HG02981 (cell line): ENCODE results near the gene PRKCE.

Experiments used
- ATAC-seq: cut with Tn5 transposase; IDR thresholded peaks from one replicate; pipeline ENCODE4 v1.9.1; 2021; ENCODE audit warnings: mild to moderate bottlenecking, moderate library complexity; ENCODE audit not compliant: unreplicated experiment

PRKCE gene

DNA sequence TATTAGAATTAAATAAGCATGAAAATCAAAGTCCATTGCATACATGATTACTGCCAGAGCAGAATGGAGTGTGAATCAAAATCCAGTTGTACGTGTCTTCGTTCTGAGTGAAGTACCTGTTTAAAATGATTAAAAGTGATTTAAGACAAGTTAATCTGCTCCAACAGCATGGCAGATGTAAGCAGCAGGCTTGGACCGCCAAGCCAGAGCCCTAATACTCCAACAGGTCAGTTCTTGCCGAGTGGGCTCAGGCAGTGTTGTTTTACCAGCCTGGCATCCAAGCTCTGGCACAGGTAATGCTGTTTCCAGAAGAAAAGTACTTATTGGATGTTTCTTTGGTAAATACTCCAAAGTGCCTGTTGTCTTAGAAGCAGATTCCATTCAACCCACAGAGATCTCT, 474.3 kb downstream of the PRKCE start:
- ATAC-seq: no peak

DNA sequence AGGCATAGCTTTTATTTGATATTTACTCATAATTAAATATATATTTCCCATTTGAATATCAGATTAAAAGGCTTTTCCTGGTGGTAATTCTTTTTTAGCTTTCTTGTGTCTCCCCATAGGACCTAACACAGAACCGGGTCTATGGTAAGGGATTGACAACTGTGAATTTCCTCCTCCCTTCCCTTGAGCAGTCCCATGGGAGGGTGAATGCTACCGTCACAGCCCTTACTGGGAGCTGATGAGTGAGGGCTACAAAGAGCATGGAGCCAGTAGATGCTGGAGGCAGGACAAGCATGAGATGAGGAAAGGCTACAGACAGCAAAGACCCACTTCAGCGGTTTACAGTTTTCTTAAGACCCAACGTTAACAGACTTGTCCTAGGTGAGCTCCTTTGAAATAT, 475.1 kb downstream of the PRKCE start:
- ATAC-seq: no peak

GRCh38 chr2:46127176-46127575, 475.7 kb downstream of the PRKCE start:
- ATAC-seq: no peak

DNA sequence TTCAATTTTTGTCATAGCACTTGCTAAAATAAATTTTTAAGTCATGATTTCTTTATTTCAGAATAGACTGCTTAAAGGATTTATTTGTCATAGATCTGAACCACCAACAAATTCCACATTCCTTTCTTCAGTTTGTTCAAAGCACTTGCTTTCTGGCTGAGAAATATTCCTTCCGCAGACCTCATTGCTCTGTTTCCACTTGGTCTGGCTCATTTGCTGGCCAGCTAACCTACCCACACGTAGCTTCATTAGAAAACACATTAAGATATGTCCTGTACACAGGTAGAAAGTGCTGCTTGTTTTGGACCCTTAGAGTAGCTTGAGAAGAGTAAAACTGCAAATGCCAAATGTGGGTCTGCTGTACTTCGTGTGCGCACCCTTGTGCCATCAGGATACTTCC, 479.0 kb downstream of the PRKCE start:
- ATAC-seq: no peak

GRCh38 chr2:46132996-46133395, 481.5 kb downstream of the PRKCE start:
- ATAC-seq: no peak

GRCh38 chr2:46134531-46135227, 483.2 kb downstream of the PRKCE start:
- ATAC-seq: no peak

GRCh38 chr2:46135228-46135855, 483.9 kb downstream of the PRKCE start:
- no peak for ATAC-seq

GRCh38 chr2:46135958-46136357, 484.5 kb downstream of the PRKCE start:
- no peak for ATAC-seq

DNA sequence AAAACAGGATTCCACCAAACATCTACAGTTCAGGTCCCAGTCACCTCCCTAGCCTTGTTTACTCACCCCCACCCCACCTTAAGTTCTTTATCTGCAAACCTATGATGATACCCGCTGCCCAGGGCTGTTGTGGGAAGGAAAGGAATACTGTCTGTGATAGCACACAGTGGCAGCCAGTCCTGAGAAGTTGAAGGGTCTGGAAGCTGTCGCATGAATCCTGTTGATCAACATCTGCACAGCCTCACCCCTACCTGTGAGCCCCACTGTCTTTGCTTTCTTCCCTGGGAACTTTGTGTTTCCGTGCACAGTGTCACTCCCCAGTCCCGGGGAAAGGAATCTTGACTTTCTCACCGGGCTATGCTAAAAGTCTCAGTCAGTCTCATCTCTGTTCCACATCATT, 485.0 kb downstream of the PRKCE start:
- no peak for ATAC-seq

DNA sequence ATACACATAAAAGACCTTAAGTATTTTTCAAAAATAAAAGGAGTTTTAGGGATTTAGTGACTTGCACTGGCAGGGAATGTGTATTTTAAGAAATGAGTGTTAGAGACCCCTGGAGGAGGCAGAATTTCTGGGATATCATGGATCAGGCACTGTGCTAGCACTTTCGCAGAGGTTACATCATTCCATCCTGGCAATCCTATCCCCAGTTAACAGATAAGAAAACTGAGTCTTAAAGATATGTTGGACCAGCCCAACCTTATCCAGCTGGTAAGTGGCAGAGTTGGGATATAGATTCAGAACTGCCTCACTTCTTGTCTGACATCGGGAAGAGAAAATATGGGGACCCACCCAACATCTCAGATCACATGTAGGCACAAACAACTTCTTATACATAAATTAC, 485.5 kb downstream of the PRKCE start:
- ATAC-seq: no peak

- no peak for ATAC-seq
Observed at GRCh38 chr2:46142546-46143428, 491.3 kb downstream of the PRKCE start.

DNA sequence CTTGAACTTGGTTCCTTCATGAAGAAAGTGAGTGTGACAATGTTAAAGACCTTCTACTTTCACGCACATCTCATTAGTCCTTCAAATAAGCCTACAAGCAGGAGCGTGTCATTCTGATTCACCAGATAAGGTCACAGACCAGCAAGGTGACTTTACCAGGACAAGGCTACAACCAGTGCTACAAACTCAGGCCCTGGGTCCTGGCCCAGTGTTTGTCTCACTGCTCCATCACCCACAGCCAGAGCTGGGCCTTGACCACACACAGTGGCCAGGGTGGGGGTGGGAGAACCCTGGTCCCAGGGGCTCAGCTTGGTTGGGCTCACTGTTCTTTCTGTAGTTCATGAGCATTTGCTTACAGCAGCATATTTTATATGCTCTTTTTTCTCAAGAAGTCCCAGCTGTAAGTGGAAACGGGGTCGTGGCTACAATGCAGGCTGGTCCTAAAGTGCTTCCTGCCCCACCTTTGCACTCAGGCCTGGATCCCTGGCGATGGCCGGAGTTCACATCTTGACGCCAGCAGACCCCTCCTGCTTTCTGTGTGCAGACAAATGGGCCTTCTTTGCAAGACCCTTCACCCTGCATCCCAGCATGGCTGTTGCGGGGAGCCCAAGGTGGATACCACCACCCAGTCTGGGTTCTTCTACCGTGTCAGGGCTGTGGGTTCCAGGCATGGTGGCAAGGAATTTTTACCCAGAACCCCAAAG, 492.1 kb downstream of the PRKCE start:
- ATAC-seq: no peak

GRCh38 chr2:46144133-46144800, 492.8 kb downstream of the PRKCE start:
- ATAC-seq: no peak

DNA sequence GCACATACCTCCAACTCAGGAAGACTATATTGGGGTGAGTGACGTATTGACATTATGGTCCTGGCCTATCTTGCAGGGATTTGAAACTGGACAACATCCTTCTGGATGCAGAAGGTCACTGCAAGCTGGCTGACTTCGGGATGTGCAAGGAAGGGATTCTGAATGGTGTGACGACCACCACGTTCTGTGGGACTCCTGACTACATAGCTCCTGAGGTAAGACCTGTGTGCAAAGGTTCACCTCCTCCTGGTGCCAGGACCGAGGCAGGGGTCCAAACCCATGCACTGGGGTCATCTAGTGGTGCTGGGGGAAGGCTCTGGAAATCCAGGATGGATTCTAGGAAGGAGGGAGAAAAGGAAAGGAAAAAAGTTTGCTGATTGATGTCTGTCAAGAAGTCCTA, 493.5 kb downstream of the PRKCE start:
- ATAC-seq: no peak

DNA sequence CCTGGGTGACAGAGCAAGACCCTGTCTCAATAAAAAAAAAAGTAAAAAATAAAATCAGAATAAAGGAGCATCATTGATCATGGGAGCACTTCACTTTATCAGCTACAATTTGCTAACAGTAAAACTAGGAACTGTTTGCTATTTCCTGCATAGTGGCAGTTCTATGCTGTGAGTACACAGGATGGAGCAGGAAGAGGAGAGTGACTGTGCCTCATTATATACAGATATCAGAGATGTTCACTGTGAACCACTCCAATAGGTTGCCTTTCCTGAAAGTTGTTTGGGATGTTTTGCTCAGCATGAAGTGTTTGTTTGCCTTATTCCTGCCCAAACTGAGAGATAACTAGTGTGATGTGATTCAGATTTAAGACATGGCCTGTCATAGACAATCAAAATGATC, 494.4 kb downstream of the PRKCE start:
- ATAC-seq: no peak

DNA sequence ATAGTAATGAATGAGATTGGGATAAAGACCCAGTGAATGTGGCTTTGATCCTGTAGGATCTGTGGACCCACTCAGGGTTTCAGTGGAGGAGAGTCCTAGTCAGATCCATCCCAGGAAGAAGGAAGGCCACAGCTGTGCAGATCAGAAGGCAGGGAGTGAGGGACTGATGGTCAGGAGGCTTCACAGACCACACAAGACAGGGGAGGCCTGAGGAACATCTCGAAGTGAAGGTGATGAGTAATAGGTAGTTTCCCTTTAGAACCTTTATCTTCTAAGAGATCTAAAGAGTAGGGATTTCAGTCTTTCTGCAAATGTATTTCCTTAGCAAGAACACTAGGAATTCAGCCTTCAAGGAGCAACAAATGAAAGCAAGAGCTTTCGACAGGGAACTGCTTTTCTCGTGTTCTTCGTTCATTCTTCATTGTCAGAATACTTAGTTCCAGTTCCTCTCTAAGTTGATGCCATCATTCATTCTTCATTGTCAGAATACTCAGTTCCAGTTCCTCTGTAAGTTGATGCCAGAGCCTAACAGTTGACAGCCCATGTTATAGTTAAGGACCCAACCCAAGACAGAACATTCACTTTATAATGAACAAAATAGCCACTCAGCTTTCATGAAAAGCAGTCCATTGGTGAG, 495.5 kb downstream of the PRKCE start:
- peak; percentile 51 for ATAC-seq

- ATAC-seq: no peak
Observed at GRCh38 chr2:46147626-46148368, 496.3 kb downstream of the PRKCE start.

- ATAC-seq: no peak
Observed at GRCh38 chr2:46148369-46148736, 496.9 kb downstream of the PRKCE start.

GRCh38 chr2:46150445-46150955, 499.0 kb downstream of the PRKCE start:
- ATAC-seq: no peak
